HepG2 (cell line): Measurements from ENCODE around the gene SLC4A7. TPM values are rescaled to one million over a fixed set of nuclear protein-coding genes. Genes with fewer than 3 reads are reported as not detected.

Experiments used
- AKAP8 ChIP-seq: sonication (generic); formaldehyde crosslinking; IDR thresholded peaks from 2 replicates; pipeline ENCODE4 v1.5.1; 2020; ENCODE audit warnings: mild to moderate bottlenecking, missing genetic modification reagents
- ATF5 ChIP-seq: sonication (generic); formaldehyde crosslinking; IDR thresholded peaks from 2 replicates; pipeline ENCODE4 v1.4.0; 2020; ENCODE audit warnings: mild to moderate bottlenecking, low read depth, missing genetic modification reagents
- DNMT1 ChIP-seq: sonication (generic); formaldehyde crosslinking; IDR thresholded peaks from 2 replicates; pipeline ENCODE4 v1.5.1; 2020; ENCODE audit warnings: mild to moderate bottlenecking, missing genetic modification reagents
- FOXJ3 ChIP-seq: sonication (generic); formaldehyde crosslinking; IDR thresholded peaks from 2 replicates; pipeline ENCODE4 v1.4.0; 2020; ENCODE audit warnings: missing genetic modification reagents, mild to moderate bottlenecking, borderline replicate concordance
- LCORL ChIP-seq, 2 experiments: fragments of 450-650 bp in 1 of 2; sonication (generic) in 1 of 2; formaldehyde crosslinking in 1 of 2; IDR thresholded peaks; 2 replicates each; pipeline versions ENCODE4 v1.5.0 to v1.6.1; 2017 to 2020; ENCODE audit warnings: antibody characterized with exemption in 1 of 2, missing genetic modification reagents in 1 of 2
- PCBP2 ChIP-seq: fragments of 200-400 bp; formaldehyde crosslinking; optimal IDR thresholded peaks from 2 replicates; pipeline ENCODE3; 2018; ENCODE audit warnings: low read length, low read depth; ENCODE audit not compliant: poor library complexity, severe bottlenecking
- PLRG1 ChIP-seq: fragments of 450-650 bp; conservative IDR thresholded peaks from 2 replicates; pipeline ENCODE4 v1.6.1; 2016
- SNRNP70 ChIP-seq: fragments of 200-400 bp; formaldehyde crosslinking; IDR thresholded peaks from 2 replicates; pipeline ENCODE4 v1.6.1; 2017; ENCODE audit warnings: mild to moderate bottlenecking, low read depth, low read length, moderate library complexity
- TFDP2 ChIP-seq: sonication (generic); formaldehyde crosslinking; IDR thresholded peaks from 2 replicates; pipeline ENCODE4 v1.4.0; 2020; ENCODE audit warnings: missing genetic modification reagents
- TRIM22 ChIP-seq: fragments of 450-650 bp; IDR thresholded peaks from 2 replicates; pipeline ENCODE4 v1.6.1; 2017
- YEATS2 ChIP-seq: sonication (generic); formaldehyde crosslinking; IDR thresholded peaks from 2 replicates; pipeline ENCODE4 v1.4.0; 2020; ENCODE audit warnings: missing genetic modification reagents, borderline replicate concordance
- ZBED4 ChIP-seq: sonication (generic); formaldehyde crosslinking; IDR thresholded peaks from 2 replicates; pipeline ENCODE4 v1.4.0; 2020; ENCODE audit warnings: missing genetic modification reagents, borderline replicate concordance
- ZBTB7B ChIP-seq: sonication (generic); formaldehyde crosslinking; IDR thresholded peaks from 2 replicates; pipeline ENCODE4 v1.4.0; 2020; ENCODE audit warnings: missing genetic modification reagents
- ZNF101 ChIP-seq: sonication (generic); formaldehyde crosslinking; IDR thresholded peaks from 2 replicates; pipeline ENCODE4 v1.4.0; 2020; ENCODE audit warnings: mild to moderate bottlenecking, low read depth, missing genetic modification reagents, borderline replicate concordance
- ZNF331 ChIP-seq: sonication (generic); formaldehyde crosslinking; IDR thresholded peaks from 2 replicates; pipeline ENCODE4 v1.4.0; 2020; ENCODE audit warnings: missing genetic modification reagents
- ZNF367 ChIP-seq: sonication (generic); formaldehyde crosslinking; IDR thresholded peaks from 2 replicates; pipeline ENCODE4 v1.4.0; 2020; ENCODE audit warnings: missing genetic modification reagents, borderline replicate concordance
- ZNF496 ChIP-seq: sonication (generic); formaldehyde crosslinking; IDR thresholded peaks from 2 replicates; pipeline ENCODE4 v1.8.1; 2023; ENCODE audit warnings: mild to moderate bottlenecking, moderate library complexity, missing genetic modification reagents; ENCODE audit not compliant: insufficient replicate concordance
- ZNF549 ChIP-seq: sonication (generic); formaldehyde crosslinking; IDR thresholded peaks from 2 replicates; pipeline ENCODE4 v1.5.0; 2020; ENCODE audit warnings: missing genetic modification reagents
- ZNF607 ChIP-seq: sonication (generic); formaldehyde crosslinking; IDR thresholded peaks from 2 replicates; pipeline ENCODE4 v1.5.1; 2020; ENCODE audit warnings: missing genetic modification reagents, mild to moderate bottlenecking, borderline replicate concordance
- ZNF788 ChIP-seq: sonication (generic); formaldehyde crosslinking; IDR thresholded peaks from 2 replicates; pipeline ENCODE4 v1.5.0; 2020; ENCODE audit warnings: mild to moderate bottlenecking, missing genetic modification reagents, borderline replicate concordance
- ZSCAN20 ChIP-seq: sonication (generic); formaldehyde crosslinking; IDR thresholded peaks from 2 replicates; pipeline ENCODE4 v1.4.0; 2020; ENCODE audit warnings: missing genetic modification reagents, mild to moderate bottlenecking, borderline replicate concordance
- ZSCAN21 ChIP-seq: sonication (generic); formaldehyde crosslinking; IDR thresholded peaks from 2 replicates; pipeline ENCODE4 v1.8.0; 2022; ENCODE audit warnings: mild to moderate bottlenecking, missing genetic modification reagents, moderate library complexity, borderline replicate concordance
- polyA plus RNA-seq, 8 experiments: library from polyadenylated mRNA; depleted of rRNA in 3 of 8; stranded (reverse) in 7 of 8; unstranded in 1 of 8; fragments of >200 nt; fragmentation: Illumina TruSeq in 4 of 8; extraction: Trizol in 4 of 8; gene quantifications; 2 replicates each; pipeline versions ENCODE4 v1.2.1 to v1.2.3, GENCODE V29; 2011 to 2016; ENCODE audit warnings: low read depth in 4 of 8, missing spikeins in 1 of 8, mixed read lengths in 1 of 8; ENCODE audit not compliant: insufficient read depth in 1 of 8
- total RNA-seq, 5 experiments: library from RNA; depleted of rRNA; stranded (reverse); fragments of >200 nt; fragmentation: Illumina TruSeq; extraction: Trizol; gene quantifications; 2 replicates each; pipeline ENCODE4 v1.2.3, GENCODE V29; 2016; ENCODE audit warnings: low read depth in 1 of 5

The SLC4A7 gene
- total and polyA plus RNA-seq, 2 of the 13 experiments (the other 11 are each of a cell fraction or from before 2014, with no cell fraction given): 16.4 to 43.8 TPM

- TF ChIP-seq ZBED4 (CRISPR knock-in tag) (no peak), ZSCAN20 (no peak), ZSCAN21 (CRISPR knock-in tag) (no peak; the same call in 1 of the 2 replicates), ZBTB7B (CRISPR knock-in tag) (no peak), ZNF367 (CRISPR knock-in tag) (no peak), FOXJ3 (CRISPR knock-in tag) (no peak), ZNF496 (CRISPR knock-in tag) (no peak), ZNF788 (no peak), AKAP8 (CRISPR knock-in tag) (no peak; the same call in 1 of the 2 replicates), TRIM22 (no peak), DNMT1 (CRISPR knock-in tag) (no peak), SNRNP70 (no peak), ZNF607 (CRISPR knock-in tag) (peak; percentile 57; the same call in 1 of the 2 replicates), TFDP2 (CRISPR knock-in tag) (peak; percentile 76), ZNF101 (CRISPR knock-in tag) (no peak), LCORL (IDR thresholded peaks at IDR 0.05) (no peak), LCORL (CRISPR knock-in tag; IDR thresholded peaks at IDR 0.05) (no peak), ATF5 (CRISPR knock-in tag) (no peak), PLRG1 (no peak), PCBP2 (no peak), ZNF331 (CRISPR knock-in tag) (0 out of 2 replicates have a peak, but pooled peaks have one; percentile 57), YEATS2 (CRISPR knock-in tag) (peak; percentile 69; the same call in 1 of the 2 replicates), ZNF549 (CRISPR knock-in tag) (no peak)
Observed at GRCh38 chr3:27368831-27369607, 115.2 kb downstream of the SLC4A7 start, which contains the start of gene NEK10 (continued).
